H9 (cell line): ENCODE measurements around the gene MMS19. TPM values are rescaled to one million over a fixed set of nuclear protein-coding genes. Genes with fewer than 3 reads are reported as not detected.

ENCODE experiments used
- DNase-seq: peaks from one replicate; pipeline ENCODE4 v3.0.0-alpha.2; 2017
- H2AFZ ChIP-seq: one replicate; pipeline ENCODE4 v1.6.1; 2013; ENCODE audit warnings: mild to moderate bottlenecking, low read length, control low read depth, moderate library complexity
- H2AK5ac ChIP-seq: 2 replicates; pipeline ENCODE4 v1.6.1; 2013; ENCODE audit warnings: low read length, control low read depth, mixed read lengths; ENCODE audit not compliant: insufficient read length
- H2BK120ac ChIP-seq: one replicate; pipeline ENCODE4 v1.6.1; 2013; ENCODE audit warnings: low read depth, mild to moderate bottlenecking, low read length, control low read depth, inconsistent platforms; ENCODE audit not compliant: poor library complexity, severe bottlenecking
- H2BK12ac ChIP-seq: 2 replicates; pipeline ENCODE4 v1.6.1; 2013; ENCODE audit warnings: low read length, control low read depth, mixed read lengths, low read depth; ENCODE audit not compliant: insufficient read length
- H2BK15ac ChIP-seq: 2 replicates; pipeline ENCODE4 v1.6.1; 2013; ENCODE audit warnings: low read depth, low read length, control low read depth
- H2BK20ac ChIP-seq: one replicate; pipeline ENCODE4 v1.6.1; 2013; ENCODE audit warnings: low read depth, mild to moderate bottlenecking, low read length, control low read depth, inconsistent platforms; ENCODE audit not compliant: poor library complexity, severe bottlenecking
- H2BK5ac ChIP-seq: 2 replicates; pipeline ENCODE4 v1.6.1; 2013; ENCODE audit warnings: low read length, control low read depth, mixed read lengths; ENCODE audit not compliant: insufficient read length
- H3K14ac ChIP-seq: 2 replicates; pipeline ENCODE4 v1.6.1; 2013; ENCODE audit warnings: low read length, control low read depth; ENCODE audit not compliant: insufficient read depth
- H3K18ac ChIP-seq: 2 replicates; pipeline ENCODE4 v1.6.1; 2013; ENCODE audit warnings: low read depth, mild to moderate bottlenecking, mixed read lengths, low read length, control low read depth; ENCODE audit not compliant: insufficient read length
- H3K23ac ChIP-seq: 2 replicates; pipeline ENCODE4 v1.6.1; 2013; ENCODE audit warnings: low read length, control low read depth, mixed read lengths, low read depth; ENCODE audit not compliant: insufficient read length
- H3K23me2 ChIP-seq: 2 replicates; pipeline ENCODE4 v1.6.1; 2013; ENCODE audit warnings: low read depth, mild to moderate bottlenecking, mixed read lengths, low read length, control low read depth; ENCODE audit not compliant: insufficient read length, poor library complexity, severe bottlenecking
- H3K27ac ChIP-seq: 2 replicates; pipeline ENCODE4 v1.5.1; 2013; ENCODE audit warnings: low read length, control low read depth, mixed read lengths, low read depth; ENCODE audit not compliant: insufficient read length
- H3K27me3 ChIP-seq: 2 replicates; pipeline ENCODE4 v1.6.1; 2013; ENCODE audit warnings: low read length, control low read depth, inconsistent platforms; ENCODE audit not compliant: insufficient read depth
- H3K4ac ChIP-seq: 2 replicates; pipeline ENCODE4 v1.6.1; 2013; ENCODE audit warnings: low read depth, mild to moderate bottlenecking, control low read depth, inconsistent platforms, low read length, moderate library complexity
- H3K4me1 ChIP-seq: 2 replicates; pipeline ENCODE4 v1.6.1; 2013; ENCODE audit warnings: low read length, control low read depth, inconsistent platforms; ENCODE audit not compliant: insufficient read depth
- H3K4me2 ChIP-seq: 2 replicates; pipeline ENCODE4 v1.6.1; 2013; ENCODE audit warnings: low read length, control low read depth, mixed read lengths; ENCODE audit not compliant: insufficient read length, insufficient read depth
- H3K56ac ChIP-seq: 2 replicates; pipeline ENCODE4 v1.6.1; 2013; ENCODE audit warnings: low read depth, mild to moderate bottlenecking, mixed read lengths, low read length, control low read depth; ENCODE audit not compliant: insufficient read length
- H3K79me1 ChIP-seq: 2 replicates; pipeline ENCODE4 v1.6.1; 2013; ENCODE audit warnings: low read depth, mild to moderate bottlenecking, moderate library complexity, low read length, control low read depth, inconsistent platforms; ENCODE audit not compliant: insufficient read depth, poor library complexity, severe bottlenecking
- H3K79me2 ChIP-seq: 2 replicates; pipeline ENCODE4 v1.6.1; 2013; ENCODE audit warnings: low read length, control low read depth, inconsistent platforms; ENCODE audit not compliant: insufficient read depth
- H3K9ac ChIP-seq: 2 replicates; pipeline ENCODE4 v1.6.1; 2013; ENCODE audit warnings: low read length, control low read depth, mixed read lengths; ENCODE audit not compliant: insufficient read length; ENCODE audit errors: extremely low read depth
- H3K9me3 ChIP-seq: one replicate; pipeline ENCODE4 v1.6.1; 2013; ENCODE audit warnings: low read depth, low read length, inconsistent platforms; ENCODE audit not compliant: control insufficient read depth
- H3T11ph ChIP-seq: one replicate; pipeline ENCODE4 v1.6.1; 2013; ENCODE audit warnings: mild to moderate bottlenecking, low read length, control low read depth, inconsistent platforms
- H4K20me1 ChIP-seq: one replicate; pipeline ENCODE4 v1.6.1; 2013; ENCODE audit not compliant: control insufficient read depth, insufficient read length, insufficient read depth
- H4K5ac ChIP-seq: 2 replicates; pipeline ENCODE4 v1.6.1; 2013; ENCODE audit warnings: low read depth, mild to moderate bottlenecking, mixed read lengths, low read length, control low read depth; ENCODE audit not compliant: insufficient read length
- H4K8ac ChIP-seq: replicated peaks from 2 replicates; pipeline ENCODE4 v1.6.1; 2013; ENCODE audit warnings: low read length, control low read depth, mixed read lengths, low read depth; ENCODE audit not compliant: insufficient read length
- H4K91ac ChIP-seq: 2 replicates; pipeline ENCODE4 v1.6.1; 2013; ENCODE audit warnings: low read depth, mild to moderate bottlenecking, moderate library complexity, mixed read lengths, low read length, control low read depth; ENCODE audit not compliant: insufficient read length
- H3K27ac Mint-ChIP-seq, 3 experiments: 2 replicates in 2 of 3; 3 replicates in 1 of 3; pipeline ENCODE4 v1.8.0; 2020 to 2021; ENCODE audit warnings: mixed read lengths in 3 of 3, mild to moderate bottlenecking in 1 of 3, moderate library complexity in 1 of 3
- H3K27me3 Mint-ChIP-seq: 2 replicates; pipeline ENCODE4 v1.8.0; 2021; ENCODE audit warnings: low read depth, mild to moderate bottlenecking, moderate library complexity, mixed read lengths
- H3K36me3 Mint-ChIP-seq, 3 experiments: 2 replicates in 2 of 3; 3 replicates in 1 of 3; pipeline ENCODE4 v1.8.0; 2020 to 2021; ENCODE audit warnings: low read depth in 3 of 3, mixed read lengths in 3 of 3; ENCODE audit not compliant: insufficient read depth in 1 of 3
- H3K4me1 Mint-ChIP-seq, 2 experiments: 2 replicates each; pipeline ENCODE4 v1.8.0; 2020; ENCODE audit warnings: mixed read lengths in 2 of 2
- H3K4me3 Mint-ChIP-seq, 2 experiments: 2 replicates in 1 of 2; 3 replicates in 1 of 2; pipeline ENCODE4 v1.8.0; 2020 to 2021; ENCODE audit warnings: mild to moderate bottlenecking in 2 of 2, mixed read lengths in 2 of 2, moderate library complexity in 1 of 2
- H3K9me3 Mint-ChIP-seq, 2 experiments: 2 replicates in 1 of 2; 3 replicates in 1 of 2; pipeline ENCODE4 v1.8.0; 2020; ENCODE audit warnings: mild to moderate bottlenecking in 2 of 2, mixed read lengths in 2 of 2, moderate library complexity in 1 of 2
- WGBS: extraction: QIAGEN DNeasy Blood & Tissue Kit; methylation state at CpG from one replicate; pipeline ENCODE4 v1.1.7; 2013; ENCODE audit warnings: missing lambda C conversion rate, low lambda C conversion rate, mixed read lengths; ENCODE audit not compliant: insufficient read length; ENCODE audit errors: extremely low coverage; 5-methylcytosine and 5-hydroxymethylcytosine counted together
- total RNA-seq: library from RNA; stranded (reverse); gene quantifications from 2 replicates; pipeline ENCODE4 v1.2.1, GENCODE V29; 2021
- TF ChIP-seq, protein P1 (sequence below): fragments of 200-600 bp; sonication (generic); conservative IDR thresholded peaks from 3 replicates; pipeline ENCODE4 v1.8.0; 2021; ENCODE audit warnings: antibody characterized with exemption, mild to moderate bottlenecking

MMS19 gene
- total RNA-seq, 1 experiment from 2014 or later, result 102 TPM

DNA sequence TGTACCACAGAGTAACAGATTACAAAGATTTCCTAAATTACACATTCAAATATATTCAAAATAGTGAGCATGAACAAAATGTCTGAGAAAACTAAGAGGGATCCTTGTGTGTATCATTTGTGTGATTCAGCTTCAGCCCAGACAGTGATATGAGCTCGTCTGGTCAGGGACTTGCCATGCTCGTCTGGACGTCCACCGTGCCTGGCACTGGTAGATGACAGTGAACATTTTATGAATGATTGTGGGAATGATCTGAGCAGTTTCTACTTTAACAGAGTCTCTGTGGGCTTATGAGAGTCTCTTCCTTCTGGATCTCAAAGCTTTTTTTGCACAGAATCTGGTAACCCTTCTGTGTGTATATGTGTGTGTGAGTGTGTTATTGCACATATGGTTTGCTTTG is 40.2 kb upstream of the MMS19 start:
- no peak for DNase-seq
- H3K9me3 Mint-ChIP-seq, result no peaks in the 10 kb centered on the region; a peak in 1 of 5 replicates

More for the DNA sequence above, 40.2 kb upstream of the MMS19 start:
- H3K4me1 Mint-ChIP-seq, result peaks cover 34 to 47% of the 10 kb centered on the region in 2 experiments
- peak overlapping the region; percentile 2 to 87 (median 54); a peak in 3 of 7 replicates for H3K27ac Mint-ChIP-seq
- no peak overlapping the region for H2BK5ac ChIP-seq
- H3T11ph ChIP-seq, result no peak overlapping the region
- no peaks in the 10 kb centered on the region for H3K27me3 Mint-ChIP-seq
- H3K14ac ChIP-seq, result no peak overlapping the region
- no peak overlapping the region for H3K56ac ChIP-seq
- no peak overlapping the region for H2AK5ac ChIP-seq
- no peak overlapping the region for H2BK12ac ChIP-seq
- no peak overlapping the region for H4K91ac ChIP-seq
- H3K23me2 ChIP-seq, result no peaks in the 10 kb centered on the region
- H3K79me2 ChIP-seq, result no peaks in the 10 kb centered on the region; the same call in 1 of the 2 replicates
- H2AFZ ChIP-seq, result no peak overlapping the region
- H3K9me3 ChIP-seq, result no peaks in the 10 kb centered on the region
- no peak overlapping the region for H4K5ac ChIP-seq
- H3K79me1 ChIP-seq, result no peaks in the 10 kb centered on the region
- no peak overlapping the region for H2BK15ac ChIP-seq
- H4K8ac ChIP-seq, result no peak overlapping the region
- H3K27ac ChIP-seq, result no peak overlapping the region
- TF ChIP-seq, protein P1, sequence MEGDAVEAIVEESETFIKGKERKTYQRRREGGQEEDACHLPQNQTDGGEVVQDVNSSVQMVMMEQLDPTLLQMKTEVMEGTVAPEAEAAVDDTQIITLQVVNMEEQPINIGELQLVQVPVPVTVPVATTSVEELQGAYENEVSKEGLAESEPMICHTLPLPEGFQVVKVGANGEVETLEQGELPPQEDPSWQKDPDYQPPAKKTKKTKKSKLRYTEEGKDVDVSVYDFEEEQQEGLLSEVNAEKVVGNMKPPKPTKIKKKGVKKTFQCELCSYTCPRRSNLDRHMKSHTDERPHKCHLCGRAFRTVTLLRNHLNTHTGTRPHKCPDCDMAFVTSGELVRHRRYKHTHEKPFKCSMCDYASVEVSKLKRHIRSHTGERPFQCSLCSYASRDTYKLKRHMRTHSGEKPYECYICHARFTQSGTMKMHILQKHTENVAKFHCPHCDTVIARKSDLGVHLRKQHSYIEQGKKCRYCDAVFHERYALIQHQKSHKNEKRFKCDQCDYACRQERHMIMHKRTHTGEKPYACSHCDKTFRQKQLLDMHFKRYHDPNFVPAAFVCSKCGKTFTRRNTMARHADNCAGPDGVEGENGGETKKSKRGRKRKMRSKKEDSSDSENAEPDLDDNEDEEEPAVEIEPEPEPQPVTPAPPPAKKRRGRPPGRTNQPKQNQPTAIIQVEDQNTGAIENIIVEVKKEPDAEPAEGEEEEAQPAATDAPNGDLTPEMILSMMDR, result no peak
- H3K4ac ChIP-seq, result no peak overlapping the region
- no peak overlapping the region for H3K4me2 ChIP-seq
- H3K9ac ChIP-seq, result no peak overlapping the region
- no peaks in the 10 kb centered on the region for H3K27me3 ChIP-seq
- no peaks in the 10 kb centered on the region; the same call in 1 of the 2 replicates for H3K4me1 ChIP-seq
- no peaks in the 10 kb centered on the region; a peak in 2 of 7 replicates for H3K36me3 Mint-ChIP-seq
- H4K20me1 ChIP-seq, result no peaks in the 10 kb centered on the region
- H2BK120ac ChIP-seq, result no peak overlapping the region
- H3K4me3 Mint-ChIP-seq, result no peak overlapping the region
- no peak overlapping the region for H2BK20ac ChIP-seq
- no CpG with 5 or more reads among the region's 4 CpGs for WGBS
- no peak overlapping the region for H3K23ac ChIP-seq
- no peak overlapping the region for H3K18ac ChIP-seq
